Measurements from ENCODE around the gene POLR2H.

POLR2H gene

DNA sequence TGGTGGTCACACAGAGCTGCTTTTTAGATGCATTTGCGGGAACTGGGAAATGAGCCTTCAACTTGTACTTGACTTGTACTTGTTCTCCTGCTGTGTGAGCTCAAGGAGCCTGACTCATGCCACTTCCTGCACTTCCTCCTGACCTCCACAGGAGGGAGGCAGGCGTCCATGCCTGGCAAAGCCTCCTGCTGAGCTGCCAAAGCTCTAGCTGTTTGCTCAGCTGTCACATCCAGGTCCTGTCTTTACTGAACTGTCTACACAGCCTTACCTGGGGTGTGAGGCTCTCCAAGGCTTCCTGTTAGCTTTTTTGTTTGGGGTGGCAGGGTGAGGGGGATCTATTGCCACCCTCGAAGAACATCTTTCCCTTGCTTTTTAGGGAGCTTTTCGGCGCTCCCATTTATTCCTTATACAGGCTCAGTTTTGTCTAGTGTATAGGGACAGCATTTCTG lies 10.1 kb downstream of the POLR2H start:
- peak; percentile 35 for DNase-seq (ENCODE audit: low read depth)

DNA sequence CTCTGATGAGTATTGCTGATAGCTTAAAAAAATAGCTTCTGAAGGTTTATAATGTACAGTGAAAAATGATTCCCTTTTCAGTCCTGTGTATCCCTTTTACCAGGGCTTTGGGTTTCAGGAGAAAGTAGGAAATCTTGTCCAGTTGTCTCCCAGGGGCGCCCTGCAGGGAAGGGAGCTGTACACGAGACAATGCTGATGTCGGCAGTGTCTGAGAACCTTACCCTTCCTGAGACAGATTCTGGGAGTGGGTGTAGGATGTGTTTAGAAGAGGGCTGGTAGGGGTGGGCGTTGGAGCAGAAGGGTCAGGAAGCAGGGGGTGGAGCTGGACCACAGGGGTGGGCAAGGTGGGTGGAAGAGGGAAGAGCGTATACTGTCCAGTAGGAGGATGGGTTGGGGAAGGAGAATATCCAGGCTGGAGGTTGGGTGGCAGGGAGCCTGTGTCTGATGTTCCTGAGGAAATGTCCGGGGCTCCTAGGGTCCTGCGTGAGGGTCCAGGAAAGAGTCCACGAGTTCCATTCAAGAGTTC lies 10.8 kb downstream of the POLR2H start:
- DNase-seq (ENCODE audit: low read depth) = no peak

DNA sequence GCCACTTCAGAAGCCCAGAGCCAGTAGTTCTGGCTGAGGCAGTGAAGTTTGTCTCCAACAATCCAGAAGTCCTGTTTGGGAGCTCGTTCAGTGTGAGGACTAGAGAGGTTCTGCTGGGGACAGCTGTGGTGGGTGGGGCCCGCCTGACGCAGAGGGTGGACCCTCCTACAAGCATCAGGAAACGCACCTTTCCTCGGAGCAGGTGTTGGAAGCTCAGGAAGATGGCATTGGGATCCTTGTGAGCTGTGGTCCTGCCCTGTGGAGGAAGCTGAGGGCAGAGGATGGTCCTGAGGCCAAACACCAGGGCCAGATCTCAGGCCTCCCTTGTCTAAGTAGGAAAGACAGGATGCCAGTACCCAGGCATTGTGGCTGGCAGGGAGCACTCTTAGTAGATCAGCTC lies 11.4 kb downstream of the POLR2H start:
- DNase-seq (ENCODE audit: low read depth) = no peak

DNA sequence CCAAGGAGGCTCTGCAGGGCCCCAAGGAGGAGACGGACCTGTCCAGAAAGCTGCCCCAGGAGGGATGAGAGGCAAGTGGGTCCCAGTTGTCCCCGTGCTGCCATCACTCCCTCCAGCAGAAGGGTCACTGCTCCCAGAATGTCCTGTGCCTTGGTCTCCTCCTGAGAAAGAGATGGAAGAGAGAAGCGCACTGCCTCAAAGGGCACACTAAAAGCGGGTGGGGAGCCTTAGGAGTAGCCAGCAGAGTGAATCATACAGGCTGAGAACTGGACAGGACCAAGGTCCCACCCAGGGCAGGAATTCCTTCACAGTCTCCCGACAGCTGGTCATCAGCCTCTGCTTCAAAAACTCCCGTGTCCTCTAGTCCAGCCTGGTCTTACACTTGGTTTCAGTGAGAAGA lies 11.9 kb downstream of the POLR2H start:
- no peak for DNase-seq (ENCODE audit: low read depth)

DNA sequence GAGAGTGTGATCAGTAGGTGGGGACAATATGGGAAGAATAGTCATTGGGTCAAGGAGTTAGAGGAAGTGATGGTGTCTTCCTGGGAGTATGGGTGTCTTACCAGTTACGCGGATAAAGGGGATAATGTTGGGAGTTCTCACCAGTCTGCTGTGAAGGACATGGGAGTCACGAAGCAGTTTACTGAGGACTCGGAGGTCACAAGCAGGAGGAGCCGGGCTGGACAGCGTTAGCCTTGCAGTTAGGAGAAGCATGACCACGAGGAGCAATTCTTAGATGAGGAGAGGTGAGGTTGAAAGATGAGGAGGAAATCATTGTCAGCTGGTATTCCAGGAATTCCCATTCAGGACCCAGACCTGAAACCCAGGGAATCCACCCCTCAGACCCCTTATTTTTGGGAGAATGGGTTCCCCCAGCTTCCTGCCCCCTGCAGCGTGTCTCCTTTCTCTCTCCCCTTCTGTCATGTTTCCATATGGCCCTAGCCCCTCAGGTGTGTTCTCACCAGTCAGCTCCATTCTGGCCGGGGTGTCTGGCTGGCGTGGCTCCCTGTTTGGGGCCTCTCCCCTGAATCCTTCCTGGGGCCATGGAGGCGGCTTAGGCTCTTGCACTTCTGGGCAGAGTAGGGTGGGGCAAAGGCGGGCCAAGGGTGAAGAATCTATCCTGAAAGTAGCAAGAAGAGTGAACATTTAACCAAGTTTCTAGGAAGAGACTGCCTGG lies 14.4 kb downstream of the POLR2H start:
- DNase-seq (ENCODE audit: low read depth) = no peak

DNA sequence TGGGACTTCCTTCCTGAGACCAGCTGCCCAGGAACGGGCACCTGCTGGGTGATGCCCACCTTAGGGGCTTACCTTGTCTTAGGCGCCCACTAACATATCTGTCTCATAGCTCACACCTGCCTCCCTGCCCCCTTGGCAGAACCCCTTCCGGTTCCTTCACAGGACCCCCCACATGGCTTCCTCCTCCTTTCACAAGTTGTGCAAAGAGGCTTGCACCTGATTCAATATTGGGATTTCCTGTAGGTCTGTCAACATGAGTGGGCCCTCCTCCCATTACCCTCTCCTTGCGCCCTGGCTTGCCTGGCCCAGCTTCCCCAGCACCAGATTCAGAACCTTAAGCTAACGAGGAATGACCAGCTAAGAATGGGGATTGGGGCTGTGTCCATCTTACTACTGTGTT lies 15.9 kb downstream of the POLR2H start:
- DNase-seq (ENCODE audit: low read depth) = no peak

DNA sequence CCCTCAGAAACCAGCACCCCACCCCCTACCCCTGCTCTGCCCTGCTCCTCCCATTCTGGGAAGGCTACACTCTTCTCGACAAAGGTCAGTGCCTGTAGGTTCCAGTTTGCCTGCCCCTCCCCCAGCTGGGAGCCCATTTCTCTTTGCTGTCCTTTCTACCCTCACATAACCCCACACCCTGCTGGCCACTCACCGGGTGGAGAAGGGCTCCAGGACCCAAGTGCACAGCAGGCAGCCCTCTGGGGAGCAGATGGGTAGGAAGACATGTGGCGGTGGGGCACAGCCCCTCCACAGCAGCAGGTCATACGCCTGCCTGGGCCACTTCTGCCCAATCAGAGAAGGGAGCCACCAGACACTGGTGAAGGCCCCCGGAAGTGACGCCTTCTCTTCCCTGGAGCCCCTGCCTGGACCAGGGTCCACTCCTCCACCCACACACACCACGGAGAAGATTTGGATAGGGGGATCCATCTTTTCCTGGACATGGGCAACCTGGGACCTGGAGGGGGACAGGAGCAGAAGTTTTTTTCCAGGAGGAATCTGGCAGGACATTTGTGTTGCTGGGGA lies 16.5 kb downstream of the POLR2H start, which contains the start of gene THPO:
Gene THPO (minus strand): TSS at position 326 of the 564 bp plus-strand sequence. CDS start 1,948 bp downstream, outside the sequence.
- DNase-seq (ENCODE audit: low read depth) = no peak

DNA sequence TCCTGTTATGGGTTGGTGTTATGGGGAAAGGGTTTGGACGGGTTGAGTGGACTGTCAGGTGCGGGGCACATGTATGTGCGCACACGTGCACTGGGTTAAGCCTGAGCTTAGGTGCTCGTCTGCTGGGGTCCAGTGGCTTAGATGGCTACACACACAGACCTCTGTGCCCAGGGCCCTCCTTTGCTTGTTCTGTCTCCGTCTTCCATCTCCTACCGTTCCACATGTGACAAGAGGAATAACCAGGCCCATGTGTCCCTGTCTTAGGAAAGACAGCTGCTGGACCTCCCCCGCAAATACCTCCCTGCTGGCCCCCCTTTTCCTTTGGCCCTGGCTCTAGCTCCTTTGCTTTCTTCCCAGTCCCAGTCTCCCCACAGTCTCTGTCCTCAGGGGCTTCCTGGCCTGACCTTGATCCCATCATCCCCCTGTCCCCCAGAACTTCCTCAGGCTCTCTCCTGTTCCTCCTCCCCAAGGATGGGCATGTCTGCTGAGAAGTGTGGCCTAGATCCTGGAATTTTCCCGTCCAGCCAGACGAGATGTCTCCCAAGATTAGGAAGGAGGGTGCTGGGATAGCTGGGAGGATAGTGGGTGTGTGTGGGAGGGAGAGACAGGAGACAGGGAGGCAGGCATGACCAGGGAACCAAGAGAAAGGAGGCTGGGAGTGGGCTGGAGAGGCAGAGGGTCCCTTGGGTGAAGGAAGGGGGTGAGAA lies 17.3 kb downstream of the POLR2H start:
- no peak for DNase-seq (ENCODE audit: low read depth)

DNA sequence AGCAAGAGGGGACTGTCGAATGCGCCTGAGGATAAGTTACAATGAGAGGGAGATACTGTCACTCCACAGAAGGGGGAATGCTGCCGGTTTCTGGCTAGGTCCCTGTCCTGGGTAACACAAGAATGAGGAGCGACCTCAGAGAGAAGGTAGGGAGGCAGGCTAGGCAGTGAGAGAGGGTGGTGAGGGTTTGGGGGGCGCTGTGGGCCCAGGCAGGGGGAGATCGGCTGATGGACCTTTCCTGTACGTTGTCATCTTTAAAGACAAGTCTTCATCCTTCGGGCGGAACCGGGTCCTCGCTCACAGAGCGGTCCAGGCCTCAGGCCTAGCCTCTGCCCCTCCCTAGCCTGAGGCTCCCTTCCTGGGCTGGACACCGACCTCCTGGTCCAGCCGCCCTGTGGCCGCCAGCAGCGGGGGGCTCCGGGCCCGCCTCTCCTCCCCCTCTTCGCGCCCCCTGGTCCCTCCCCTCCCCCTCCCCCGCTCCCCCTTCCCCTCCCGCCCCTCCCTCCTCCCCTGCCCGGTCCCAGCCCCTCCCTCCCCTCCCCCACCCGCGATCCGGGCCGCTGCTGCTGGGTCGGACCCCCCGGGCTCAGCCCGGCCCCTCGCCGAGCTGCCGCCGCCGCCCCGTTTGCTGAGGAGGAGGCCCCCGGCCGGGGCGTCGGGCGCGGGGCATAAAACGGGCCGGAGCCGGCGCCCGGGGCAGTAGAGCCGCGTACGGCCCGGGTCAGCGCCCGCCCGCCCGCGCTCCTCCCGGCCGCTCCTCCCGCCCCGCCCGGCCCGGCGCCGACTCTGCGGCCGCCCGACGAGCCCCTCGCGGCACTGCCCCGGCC lies 18.1 kb downstream of the POLR2H start, which contains the start of gene CHRD:
Gene CHRD (plus strand): TSS at position 697 of the 827 bp plus-strand sequence. CDS start 265 bp downstream, outside the sequence.
- no peak for DNase-seq (ENCODE audit: low read depth)

DNA sequence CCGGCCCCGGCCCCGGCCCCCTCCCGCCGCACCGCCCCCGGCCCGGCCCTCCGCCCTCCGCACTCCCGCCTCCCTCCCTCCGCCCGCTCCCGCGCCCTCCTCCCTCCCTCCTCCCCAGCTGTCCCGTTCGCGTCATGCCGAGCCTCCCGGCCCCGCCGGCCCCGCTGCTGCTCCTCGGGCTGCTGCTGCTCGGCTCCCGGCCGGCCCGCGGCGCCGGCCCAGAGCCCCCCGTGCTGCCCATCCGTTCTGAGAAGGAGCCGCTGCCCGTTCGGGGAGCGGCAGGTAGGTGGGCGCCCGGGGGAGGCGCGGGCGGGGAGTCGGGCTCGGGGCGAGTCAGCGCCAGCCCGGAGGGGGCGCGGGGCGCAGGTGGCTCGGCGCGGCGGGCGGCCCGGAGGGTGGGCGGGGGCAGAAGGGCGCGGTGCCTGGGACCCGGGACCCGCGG lies 18.7 kb downstream of the POLR2H start:
- DNase-seq (ENCODE audit: low read depth) = no peak

DNA sequence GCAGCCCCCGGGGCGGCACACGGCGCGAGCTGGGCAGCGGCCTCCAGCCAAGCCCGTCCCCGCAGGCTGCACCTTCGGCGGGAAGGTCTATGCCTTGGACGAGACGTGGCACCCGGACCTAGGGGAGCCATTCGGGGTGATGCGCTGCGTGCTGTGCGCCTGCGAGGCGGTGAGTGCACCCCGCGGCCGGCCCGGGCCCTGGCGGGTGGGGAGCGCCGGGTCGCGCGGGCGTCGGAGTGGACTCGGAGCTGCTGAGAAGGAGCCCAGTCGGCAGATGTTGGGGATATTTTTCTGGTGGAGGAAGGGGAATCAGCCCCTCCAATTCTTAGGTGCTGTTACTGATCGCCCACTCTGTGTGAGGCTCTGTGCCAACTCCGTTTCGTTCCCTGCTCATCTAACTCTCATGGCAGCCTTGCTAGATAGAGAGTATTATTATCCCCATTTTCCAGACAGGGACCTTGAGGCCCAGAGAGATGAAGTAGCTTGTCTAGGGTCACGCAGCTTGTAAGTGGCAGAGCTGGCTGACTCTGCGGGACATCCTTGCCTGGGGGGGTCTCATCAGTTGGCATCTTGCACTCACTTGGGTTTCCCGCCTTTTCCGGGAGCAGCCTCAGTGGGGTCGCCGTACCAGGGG lies 19.2 kb downstream of the POLR2H start:
- DNase-seq (ENCODE audit: low read depth) = no peak

DNA sequence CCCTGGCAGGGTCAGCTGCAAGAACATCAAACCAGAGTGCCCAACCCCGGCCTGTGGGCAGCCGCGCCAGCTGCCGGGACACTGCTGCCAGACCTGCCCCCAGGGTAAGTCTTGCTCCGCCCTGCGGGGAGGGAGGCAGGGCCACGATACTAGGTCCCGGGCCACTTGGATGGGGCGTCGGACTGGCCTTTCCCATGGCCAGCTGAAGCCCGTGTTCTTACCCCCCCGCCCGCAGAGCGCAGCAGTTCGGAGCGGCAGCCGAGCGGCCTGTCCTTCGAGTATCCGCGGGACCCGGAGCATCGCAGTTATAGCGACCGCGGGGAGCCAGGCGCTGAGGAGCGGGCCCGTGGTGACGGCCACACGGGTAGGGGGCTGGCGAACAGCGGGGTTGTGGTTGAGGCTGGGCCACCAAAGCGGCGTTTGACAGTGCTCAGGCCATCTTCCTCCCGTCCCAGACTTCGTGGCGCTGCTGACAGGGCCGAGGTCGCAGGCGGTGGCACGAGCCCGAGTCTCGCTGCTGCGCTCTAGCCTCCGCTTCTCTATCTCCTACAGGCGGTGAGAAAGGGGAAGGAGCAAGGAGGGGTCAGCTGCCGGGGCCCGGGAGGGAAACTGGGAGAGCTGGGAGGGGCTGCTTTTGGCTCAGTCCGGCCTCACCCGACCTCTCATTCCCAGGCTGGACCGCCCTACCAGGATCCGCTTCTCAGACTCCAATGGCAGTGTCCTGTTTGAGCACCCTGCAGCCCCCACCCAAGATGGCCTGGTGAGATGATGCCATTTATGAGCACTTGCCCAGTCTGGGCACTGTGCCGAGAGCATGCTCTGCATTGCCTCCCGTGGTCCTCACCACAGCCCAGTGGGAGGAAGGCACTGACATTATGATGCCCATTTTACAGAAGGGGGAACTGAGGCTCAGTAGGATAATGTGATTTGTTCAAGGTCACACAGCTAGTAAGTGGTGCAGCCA lies 20.0 kb downstream of the POLR2H start:
- no peak for DNase-seq (ENCODE audit: low read depth)

DNA sequence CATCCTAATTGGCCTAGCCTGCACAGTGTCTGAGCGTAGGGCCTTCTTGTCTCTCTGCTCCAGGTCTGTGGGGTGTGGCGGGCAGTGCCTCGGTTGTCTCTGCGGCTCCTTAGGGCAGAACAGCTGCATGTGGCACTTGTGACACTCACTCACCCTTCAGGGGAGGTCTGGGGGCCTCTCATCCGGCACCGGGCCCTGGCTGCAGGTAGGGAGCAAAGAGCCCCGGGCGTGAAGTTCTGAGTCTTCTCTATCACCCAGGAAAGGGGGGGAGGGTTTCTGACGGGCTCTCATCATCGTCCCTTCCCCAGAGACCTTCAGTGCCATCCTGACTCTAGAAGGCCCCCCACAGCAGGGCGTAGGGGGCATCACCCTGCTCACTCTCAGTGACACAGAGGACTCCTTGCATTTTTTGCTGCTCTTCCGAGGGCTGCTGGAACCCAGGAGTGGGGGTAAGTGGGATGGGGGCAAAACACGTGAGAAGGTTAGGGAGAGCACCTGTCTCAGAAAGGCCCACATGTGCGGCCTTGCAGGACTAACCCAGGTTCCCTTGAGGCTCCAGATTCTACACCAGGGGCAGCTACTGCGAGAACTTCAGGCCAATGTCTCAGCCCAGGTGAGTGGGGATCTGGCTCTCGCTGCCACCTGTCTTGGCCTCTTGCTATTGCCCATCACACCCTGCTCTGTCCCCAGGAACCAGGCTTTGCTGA lies 21.0 kb downstream of the POLR2H start:
- no peak for DNase-seq (ENCODE audit: low read depth)

DNA sequence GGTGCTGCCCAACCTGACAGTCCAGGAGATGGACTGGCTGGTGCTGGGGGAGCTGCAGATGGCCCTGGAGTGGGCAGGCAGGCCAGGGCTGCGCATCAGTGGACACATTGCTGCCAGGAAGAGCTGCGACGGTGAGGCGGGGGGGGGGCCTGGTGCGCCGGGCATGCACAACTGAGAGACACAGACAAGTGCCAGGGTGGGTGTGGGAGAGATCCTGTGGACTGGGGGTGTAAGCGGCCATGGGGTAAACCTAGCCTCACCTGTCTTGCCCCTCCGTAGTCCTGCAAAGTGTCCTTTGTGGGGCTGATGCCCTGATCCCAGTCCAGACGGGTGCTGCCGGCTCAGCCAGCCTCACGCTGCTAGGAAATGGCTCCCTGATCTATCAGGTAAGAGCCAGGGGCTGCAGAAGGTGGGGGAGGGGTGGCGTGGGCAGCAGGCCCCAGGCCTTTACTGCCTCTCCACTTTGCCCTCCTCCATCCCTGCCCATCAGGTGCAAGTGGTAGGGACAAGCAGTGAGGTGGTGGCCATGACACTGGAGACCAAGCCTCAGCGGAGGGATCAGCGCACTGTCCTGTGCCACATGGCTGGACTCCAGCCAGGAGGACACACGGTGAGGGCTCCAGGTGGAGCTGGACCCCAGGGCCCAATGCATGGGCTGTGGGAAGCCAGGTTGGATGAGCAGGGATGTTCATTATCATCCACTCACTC lies 21.7 kb downstream of the POLR2H start:
- no peak for DNase-seq (ENCODE audit: low read depth)

DNA sequence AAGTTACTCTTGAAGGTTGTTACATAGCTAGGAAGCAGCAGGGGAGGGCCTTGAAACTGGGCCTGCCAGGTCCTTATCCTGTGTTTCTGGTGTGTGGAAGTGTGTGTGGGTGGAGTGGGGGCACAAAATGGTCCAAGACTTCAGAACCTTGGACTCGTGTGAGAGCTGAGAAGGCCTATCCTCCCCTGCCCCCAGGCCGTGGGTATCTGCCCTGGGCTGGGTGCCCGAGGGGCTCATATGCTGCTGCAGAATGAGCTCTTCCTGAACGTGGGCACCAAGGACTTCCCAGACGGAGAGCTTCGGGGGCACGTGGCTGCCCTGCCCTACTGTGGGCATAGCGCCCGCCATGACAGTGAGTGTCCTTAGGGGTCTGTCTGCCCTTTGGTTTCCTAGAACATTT lies 22.8 kb downstream of the POLR2H start:
- DNase-seq (ENCODE audit: low read depth) = no peak

DNA sequence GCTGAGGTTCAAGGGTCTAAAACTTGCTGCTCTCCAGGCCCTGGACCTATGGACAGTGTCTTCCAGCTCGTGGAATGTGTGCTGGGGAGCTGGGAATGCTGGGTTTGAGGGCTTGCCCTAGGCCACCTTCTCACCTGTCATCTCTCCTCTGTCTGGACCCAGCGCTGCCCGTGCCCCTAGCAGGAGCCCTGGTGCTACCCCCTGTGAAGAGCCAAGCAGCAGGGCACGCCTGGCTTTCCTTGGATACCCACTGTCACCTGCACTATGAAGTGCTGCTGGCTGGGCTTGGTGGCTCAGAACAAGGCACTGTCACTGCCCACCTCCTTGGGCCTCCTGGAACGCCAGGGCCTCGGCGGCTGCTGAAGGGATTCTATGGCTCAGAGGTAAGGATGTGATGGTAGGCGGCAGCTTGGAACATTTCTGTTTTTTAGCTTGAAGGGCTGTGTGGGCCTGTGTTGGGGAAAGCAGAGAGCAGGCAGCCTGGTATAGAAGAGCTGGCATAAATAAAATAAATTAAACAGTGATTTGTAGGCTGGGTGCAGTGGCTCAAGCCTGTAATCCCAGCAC lies 23.4 kb downstream of the POLR2H start:
- no peak for DNase-seq (ENCODE audit: low read depth)

DNA sequence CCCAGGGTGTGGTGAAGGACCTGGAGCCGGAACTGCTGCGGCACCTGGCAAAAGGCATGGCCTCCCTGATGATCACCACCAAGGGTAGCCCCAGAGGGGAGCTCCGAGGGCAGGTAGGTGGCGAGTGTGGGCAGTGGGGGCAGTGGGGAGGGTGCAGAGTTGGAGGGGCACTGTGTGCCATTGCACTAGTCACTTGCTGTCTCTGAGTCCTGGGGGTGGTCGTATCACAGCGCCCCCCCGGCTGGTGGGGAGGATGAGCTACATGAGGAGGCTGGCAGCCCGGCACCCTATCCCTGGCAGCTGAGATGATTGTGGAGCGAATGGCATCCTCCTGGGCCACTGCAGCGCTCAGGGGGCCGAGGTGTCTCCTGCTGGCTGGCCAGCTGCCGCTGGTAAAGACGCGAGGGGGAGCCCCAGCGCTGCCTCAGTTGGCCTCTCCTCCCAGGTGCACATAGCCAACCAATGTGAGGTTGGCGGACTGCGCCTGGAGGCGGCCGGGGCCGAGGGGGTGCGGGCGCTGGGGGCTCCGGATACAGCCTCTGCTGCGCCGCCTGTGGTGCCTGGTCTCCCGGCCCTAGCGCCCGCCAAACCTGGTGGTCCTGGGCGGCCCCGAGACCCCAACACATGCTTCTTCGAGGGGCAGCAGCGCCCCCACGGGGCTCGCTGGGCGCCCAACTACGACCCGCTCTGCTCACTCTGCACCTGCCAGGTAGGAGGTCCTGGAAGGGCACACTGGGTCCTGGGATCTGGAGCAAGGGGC lies 24.7 kb downstream of the POLR2H start:
- no peak for DNase-seq (ENCODE audit: low read depth)
